ENCODE data around the gene TRIL. TPM values are rescaled to one million over a fixed set of nuclear protein-coding genes. Genes with fewer than 3 reads are reported as not detected.
A peak's percentile ranks its signal among the peaks of the same experiment; 100 is the strongest.

The TRIL gene
- polyA plus RNA-seq, 5 donors = 36.6 to 58.5 (median 47.6) TPM

DNA sequence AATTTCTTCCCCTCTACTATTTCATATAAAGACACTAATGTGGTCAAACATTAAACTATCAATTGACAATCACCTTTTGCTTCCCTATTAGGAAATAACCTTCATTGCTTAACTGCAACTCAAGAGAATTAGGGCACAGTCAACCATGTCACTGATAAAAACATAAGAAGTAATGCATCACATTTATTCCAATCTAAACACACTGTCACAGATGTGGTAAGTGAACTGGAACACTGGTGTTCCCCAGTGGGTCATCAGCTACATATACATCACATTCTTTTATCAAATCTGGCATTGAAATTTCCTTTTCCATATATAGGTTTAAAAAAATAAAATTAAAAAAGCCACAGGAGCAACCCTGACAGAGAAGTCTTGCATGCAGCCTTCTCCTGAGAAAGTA lies 3.7 kb downstream of the TRIL start:
- no peak for DNase-seq

DNA sequence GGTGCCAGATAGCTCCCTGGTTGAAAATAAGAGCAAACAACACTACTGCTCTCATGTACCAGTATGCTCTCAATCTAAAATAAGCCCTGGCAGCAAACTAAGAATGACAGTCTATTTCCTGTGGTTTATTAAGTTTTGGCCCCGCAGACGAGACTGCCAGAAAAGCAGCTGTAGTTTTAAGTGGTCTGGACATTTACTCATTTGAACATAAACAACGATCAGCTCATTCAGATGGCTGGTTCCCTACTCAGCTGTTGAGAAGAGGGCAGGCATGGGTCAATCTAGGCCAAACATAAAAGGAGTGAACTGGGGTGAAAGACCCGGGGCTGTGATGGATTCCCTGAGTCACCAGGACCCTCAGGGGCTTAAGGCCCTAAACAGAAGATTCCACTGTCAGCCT lies 4.5 kb downstream of the TRIL start:
- peak; percentile 85 for DNase-seq

DNA sequence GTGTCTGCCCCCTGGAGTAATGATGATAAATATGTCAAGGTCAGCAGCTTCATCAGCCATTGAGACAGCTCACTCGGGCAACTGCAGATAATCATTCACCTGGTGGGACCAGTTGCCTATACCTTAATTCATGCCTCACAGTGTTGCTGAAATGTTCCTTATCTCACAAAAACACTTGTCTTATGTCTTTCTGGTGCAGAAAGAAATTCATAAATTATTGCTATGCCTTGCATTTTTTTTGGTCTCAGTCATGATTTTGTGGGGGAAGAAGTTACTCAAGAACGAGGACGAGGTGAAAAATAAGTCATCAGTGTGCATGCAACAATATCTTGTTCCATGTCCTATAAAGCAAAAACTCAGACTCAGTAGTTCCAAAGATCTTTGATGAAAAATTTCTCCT lies 16.0 kb downstream of the TRIL start:
- DNase-seq = no peak

DNA sequence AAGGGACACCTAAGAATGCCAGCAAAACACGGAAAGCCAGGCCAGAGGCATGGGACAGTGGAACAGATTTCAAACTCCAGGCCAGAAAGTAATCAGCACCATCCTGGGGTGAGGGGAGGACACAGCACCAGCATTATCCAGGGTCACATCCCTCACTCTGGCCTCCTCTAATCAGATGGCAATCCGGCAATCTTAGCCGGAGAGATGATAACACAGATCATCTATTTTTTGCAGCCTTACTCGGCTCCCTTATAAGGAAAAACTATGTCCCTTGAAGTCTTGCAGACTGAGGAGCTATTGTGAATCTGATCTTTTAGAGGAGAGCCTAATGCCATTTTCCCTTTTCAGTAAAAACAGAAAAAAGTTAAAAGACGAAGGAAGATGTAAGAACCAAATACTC lies 16.5 kb downstream of the TRIL start:
- no peak for DNase-seq

DNA sequence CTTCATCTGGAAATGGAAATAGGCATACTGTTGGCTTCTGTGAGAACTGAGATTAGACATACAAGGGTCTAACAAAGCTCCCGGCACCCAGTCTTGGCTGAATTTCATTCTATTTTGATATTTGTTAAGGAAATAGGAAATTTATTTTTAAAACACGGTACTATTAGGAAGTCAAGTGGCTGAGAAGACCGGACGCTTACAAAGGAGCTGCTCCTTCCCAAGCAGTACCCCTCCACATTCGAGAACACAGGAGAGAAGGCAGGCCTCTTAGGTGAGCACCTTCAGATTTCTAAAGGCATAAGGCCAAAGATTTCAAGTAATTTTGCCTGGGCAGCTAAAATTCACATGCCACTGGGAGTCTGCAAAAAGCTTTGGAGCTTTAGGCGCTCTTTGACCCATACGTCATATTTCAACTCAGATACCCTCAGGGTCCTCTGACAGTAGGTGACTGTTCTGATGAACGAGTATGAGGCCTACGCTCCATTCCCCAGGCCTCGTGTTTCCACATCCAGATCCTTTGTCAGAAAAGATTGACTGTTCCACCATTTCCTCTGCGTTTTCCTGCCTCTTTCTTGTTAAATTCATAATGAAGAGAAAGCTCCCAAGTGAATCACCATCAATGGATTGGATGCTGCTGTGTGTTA lies 17.3 kb downstream of the TRIL start:
- no peak for DNase-seq

DNA sequence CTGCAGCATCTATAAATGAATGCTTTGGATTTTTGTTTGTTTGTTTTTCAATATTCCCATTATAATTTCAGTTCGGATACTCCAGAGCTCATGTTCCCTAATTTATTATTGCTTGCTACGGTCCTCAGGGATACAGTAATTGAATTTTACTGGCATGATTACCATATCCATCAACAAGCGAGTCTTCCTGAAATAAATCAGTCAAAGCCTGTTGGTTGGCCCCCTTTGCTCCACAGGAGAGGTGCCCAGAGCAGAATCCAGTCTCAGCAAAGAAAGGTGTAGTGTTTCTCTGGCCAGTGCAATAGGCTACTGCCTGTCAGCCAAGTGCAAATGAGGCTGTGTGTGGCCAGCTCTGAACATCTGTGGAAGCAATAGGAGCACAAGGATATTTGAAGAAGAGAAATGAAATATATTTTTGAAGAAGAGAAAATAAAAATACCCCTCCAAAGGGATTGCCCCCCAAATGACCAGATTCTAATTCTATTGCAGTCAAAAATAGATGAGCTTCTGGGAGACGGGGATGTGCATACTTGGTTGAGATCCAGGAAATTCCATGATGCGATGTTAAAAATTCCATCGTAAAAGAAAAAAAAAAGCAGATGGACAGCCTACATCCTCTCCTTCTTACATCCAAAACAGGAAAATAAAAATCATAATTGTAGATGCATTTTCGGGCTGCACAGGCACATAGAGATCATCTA lies 18.1 kb downstream of the TRIL start:
- DNase-seq = no peak

DNA sequence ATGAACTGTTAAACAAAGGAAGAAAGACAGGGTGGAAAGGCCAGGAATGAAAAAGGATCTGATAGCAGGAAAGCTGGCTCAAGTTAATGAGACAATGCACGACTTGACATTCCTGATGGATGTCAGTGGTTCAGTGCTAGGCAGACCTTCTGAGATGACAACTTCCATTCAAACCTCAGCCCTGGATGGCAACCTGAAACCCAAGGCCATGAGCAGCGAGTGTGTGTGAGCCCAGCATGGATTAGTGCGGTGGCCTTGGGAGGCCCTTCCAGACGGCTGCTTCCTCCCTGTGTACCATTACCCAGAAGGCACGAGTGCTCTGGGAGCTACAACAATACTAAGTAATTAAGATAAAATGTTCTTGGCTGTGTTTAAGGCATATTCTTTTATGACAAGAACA lies 18.8 kb downstream of the TRIL start:
- no peak for DNase-seq

DNA sequence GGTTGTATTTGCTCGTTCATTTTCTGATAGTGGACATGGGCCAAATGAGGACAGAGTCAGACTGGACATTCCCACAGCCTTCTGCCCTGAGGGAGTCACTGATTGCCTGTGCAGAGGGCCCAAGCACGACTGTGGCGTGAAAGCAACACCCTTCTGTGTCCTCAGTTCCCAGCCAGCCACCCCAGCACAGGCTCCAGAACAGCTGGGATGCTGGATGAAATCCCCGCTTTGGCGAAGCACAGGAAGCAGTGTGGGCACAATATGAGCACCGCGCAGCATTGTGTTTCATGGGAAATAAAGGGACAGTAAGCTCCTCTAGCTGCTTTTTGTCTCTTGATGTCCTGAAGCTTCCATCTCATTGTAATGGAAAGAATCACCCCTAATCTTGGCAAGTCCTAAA lies 20.5 kb downstream of the TRIL start:
- DNase-seq = no peak

DNA sequence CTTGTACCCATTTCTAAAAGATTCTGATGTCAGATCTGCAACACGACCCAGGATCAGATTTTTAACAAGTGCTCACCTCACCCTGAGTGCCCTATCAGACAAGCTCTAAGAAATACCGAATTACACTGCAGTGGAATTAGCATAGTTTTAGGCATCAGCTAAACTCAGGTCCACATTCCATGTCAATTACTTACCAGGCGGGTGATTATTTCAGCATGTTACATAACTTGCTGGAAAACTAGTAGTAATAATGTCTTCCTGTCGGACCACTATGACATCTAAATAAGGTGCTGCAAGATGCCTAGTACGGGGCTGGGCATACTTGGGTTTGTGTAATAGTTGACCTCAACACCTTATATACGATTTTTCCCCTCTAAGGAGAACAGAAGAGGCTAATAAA lies 21.0 kb downstream of the TRIL start:
- DNase-seq = no peak

DNA sequence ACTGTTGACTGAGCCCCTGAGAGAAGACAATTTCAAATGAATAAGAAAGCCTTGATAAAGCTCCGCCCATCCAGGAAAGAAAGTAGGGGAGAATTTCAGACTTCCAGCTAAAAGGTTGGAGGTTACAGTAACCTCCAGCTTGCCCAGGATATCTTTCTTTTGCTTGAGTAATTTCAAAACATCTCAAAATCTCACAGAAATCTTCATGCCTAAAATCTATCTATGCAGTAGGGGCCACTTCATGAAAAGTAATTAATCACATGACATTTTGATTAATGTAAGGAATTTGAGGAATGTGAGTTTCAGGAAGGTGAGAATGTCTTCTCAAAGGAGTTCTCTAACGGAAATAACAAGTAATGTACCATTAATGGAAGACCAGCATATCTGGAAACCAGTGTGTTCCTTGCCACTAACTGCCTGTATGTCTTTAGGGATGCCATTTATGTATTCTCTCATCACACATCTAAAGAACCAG lies 24.2 kb downstream of the TRIL start:
- no peak for DNase-seq

DNA sequence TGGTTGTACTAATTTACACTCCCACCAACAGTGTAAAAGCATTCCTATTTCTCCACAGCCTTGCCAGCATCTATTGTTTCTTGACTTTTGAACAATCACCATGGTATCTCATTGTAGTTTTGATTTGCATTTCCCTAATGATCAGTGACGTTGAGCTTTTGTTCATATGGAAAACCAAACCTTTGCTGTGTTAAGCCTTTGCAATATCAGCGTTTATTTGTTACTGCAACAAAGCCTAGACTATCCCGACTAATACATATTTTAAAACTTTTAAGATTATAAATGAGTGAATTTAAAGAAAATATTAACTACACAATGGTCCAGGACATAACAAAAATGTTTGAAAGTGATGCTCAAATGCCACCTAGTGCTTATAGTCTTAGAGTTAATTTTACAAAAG lies 26.6 kb downstream of the TRIL start:
- DNase-seq = no peak

DNA sequence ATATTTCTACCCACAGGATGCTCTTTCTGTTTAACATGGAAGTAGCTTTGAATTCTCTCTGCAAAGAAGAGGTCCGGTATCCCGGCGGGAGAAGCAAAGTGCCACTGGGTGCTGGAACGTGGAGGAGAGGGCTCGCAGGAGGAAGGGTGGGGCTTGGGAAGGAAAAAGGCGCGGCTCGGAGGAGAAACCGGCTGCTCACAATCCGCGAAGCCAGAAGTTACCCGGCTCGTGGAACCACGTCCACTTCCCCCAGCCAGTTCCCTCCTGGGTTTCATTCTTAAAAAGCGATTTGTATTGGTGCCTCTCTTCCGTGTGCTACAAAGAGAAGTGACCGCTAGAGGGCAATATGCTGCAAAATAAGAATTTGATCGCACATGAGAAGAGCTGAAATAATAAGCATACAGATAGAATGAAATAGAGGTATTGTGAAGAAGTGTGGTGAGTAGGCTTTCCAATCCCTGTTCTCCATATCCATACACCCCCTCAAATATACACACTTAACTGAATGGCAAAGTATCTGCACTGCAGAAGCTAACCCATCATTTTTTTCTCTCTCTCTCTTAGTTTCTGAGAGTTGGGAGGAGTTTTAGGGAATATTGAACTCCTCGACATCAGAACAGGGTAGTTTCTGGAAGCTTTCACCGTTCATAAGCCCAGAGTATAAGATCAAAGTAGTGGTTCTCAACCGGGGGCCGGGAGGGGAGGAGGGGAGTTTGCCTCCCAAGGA lies 31.1 kb downstream of the TRIL start:
- DNase-seq = peak; percentile 84 to 90

DNA sequence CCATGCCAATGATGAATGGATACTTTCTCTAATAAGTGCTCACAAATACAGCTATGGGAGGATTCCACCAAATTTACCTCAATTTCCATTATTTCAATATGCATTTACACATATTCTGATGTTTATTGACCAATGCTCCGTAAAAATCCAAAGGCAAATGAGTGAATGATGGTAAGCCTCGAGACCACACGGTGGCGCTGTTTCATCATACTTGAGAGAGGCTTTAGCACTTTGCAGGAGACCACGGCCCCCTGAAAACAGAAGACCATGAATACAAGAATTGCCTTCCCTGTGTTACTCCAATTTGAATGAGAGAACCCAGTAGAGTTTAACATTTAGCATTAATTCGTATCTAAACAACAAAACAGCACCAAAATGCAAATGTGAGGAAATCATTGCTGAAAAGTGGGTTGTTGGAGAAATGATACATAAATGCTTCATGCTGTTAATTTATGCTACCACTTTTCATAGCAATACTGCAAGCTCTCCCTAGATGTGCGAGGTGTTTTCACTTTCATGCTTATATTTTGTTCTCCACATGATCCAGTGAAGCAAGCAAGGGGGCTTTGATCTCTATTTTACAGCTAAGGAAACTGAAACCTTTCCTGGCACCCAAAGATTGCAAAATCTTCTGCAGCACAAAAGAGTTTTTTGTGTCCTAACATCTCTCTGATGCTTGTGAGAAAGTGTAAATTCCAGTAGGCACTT lies 35.4 kb downstream of the TRIL start:
- peak; percentile 65 to 78 for DNase-seq

DNA sequence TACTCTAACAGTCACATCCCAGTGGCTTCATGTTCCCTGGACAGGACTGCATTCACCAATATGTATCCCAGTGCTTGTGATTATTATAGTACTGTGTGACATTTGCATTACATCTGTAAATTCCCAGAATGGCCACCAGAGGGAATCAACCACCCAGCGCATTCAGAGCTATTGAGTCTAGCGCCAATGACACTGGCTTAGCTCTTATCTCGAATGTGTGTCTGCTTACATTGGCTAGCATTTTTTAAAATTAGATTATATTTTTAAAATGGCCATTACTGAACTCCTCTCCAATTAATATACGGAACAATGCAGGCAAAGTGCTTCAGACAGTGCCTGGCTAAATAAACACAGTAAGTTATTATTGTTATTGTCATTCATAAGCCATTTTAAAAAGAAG lies 36.3 kb downstream of the TRIL start:
- DNase-seq = peak in 1 of 2 donors; percentile 69

DNA sequence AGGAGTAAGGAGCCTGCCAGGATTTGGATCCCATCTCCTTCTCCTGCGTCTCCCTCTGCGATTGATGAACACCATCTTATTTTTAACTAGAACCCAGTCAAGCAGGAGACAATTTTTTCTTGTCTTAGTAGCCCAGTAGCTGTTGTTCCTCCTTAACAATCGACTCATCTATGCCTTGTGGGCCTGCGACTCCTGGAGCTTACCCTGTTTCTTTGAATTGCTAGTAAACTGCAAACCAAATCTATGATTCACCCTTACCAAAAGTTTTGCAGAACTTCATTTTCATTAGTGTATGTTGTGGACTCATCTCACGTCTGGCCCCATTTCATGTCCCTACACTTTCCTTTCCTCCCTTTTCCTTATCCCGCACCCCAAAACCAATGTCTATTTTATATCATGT lies 37.7 kb downstream of the TRIL start:
- DNase-seq = no peak

DNA sequence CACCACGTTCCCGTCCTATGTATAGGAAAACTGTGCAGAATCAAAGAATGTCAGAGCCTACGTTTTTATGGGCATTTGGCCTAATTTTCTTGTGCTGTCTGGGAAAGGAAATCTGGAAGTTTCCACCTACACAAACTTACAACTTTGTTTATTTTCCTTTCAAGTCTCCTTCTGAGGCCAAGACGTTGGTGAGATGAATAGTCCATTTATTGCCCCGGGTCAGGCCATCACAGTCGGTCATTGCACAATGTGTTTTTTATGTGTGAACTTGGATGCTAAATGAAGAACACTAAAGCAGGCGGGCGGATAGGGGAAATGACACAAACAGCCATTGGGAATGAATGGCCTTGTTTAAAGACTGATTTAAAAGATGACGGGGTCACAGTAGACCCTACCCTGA lies 38.6 kb downstream of the TRIL start:
- no peak for DNase-seq

DNA sequence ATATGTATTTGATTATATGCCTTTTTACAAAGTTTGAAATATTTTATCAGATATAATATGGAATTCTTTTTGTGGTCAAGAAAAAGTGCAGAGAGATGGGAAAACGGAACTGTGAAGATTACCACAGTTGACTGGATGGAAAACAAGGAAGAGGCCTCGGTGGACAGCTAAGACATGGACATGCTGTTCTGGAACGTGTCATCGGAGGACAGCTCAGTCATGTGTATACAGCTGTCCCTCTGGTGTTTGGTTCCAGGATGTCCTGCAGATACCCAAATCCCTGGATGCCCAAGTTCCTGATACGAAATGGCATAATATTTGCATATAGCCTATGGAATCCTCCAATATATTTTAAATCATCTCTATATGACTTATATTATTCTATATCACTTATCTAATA lies 49.4 kb downstream of the TRIL start:
- no peak for DNase-seq

DNA sequence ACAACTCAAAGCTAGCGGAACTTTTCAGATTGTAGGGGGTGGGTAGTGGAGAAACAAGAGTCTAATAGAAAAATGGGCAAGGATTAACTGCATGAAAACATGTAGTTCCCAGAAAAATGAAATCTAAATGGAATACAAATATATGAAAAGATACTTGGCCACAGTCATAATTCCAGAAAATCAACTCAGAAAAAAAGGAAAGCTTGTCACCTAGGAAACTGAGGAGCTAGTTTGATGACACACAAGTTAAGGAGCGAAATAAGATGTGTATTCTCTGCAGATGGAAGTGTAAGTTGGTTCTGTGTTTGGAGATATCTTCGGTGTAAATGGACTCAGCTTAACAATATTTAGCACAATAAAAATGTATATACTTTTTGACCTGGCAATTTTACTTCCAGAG lies 52.7 kb downstream of the TRIL start:
- no peak for DNase-seq

DNA sequence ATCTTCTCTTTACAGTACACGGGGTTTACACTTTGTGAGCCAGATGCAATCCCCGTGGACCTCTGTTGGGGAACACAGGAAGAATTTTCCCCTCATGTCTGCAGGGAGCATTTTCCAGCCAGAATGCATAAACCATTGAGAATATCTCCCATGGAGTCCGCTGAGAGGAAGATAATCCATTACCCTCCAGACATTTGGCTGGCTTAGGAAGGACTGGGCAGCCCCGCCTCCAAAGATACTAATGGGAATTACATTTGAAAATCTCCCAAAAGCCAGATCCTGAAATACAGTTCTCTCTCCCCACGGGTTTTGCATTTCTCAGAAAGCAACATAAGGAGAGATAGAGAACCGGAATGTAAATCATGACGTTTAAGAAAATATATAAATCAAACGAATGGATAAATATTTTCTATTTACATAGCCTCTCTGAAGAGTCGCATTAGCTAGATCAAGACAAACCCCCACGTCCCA lies 53.5 kb downstream of the TRIL start:
- DNase-seq = no peak

DNA sequence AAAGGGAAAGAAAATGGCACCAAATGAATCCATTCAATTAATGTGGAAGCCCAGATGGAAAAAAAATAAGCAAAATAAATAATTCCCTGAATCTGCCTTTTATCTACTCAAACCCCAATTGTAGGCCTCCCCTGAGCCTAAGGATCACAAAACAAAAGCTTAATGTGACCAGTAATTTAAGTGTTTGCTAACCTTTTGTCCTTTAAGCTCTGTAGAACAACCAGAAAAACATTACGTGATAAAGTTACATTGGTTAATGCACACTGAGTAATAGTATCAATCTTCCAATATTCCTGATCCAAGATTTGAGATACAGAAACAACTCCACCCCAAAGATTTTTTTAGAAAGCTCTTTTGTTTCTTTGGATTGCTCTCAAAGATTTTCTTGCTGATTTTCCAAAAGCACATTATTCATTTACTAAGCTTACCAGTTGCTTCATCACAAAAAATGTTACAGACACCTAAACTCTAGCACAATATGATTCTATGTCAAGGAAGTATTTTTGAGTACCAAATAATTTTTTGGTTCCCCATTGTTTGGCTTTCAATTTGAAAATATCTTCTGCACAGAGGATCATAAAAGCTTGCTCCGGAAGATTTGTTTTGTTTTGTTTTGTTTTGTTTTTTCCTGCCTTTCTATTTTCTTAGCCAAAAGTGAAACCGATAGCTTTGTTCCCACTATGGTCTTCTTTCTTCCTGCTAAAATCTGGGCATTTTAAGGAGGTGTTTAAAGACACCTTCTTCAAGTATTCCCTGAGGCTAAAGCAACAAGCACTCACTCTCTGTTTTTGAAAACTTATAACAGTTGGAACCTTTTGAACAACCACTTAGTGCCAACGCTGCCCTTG lies 54.2 kb downstream of the TRIL start:
- no peak for DNase-seq
